DND-41 (cell line): ENCODE measurements around the gene CYSRT1.

ENCODE experiments used
- EZH2 ChIP-seq: IDR thresholded peaks from 3 replicates; pipeline ENCODE4 v1.6.1; 2012; ENCODE audit warnings: borderline replicate concordance, low read depth, mild to moderate bottlenecking, moderate library complexity, low read length, inconsistent platforms; ENCODE audit not compliant: severe bottlenecking
- TF ChIP-seq, protein P1 (sequence below): IDR thresholded peaks from 2 replicates; pipeline ENCODE4 v1.5.1; 2012; ENCODE audit warnings: borderline replicate concordance, low read length, moderate library complexity, mild to moderate bottlenecking; ENCODE audit not compliant: poor library complexity, severe bottlenecking; ENCODE audit errors: extremely low read depth

DNA sequence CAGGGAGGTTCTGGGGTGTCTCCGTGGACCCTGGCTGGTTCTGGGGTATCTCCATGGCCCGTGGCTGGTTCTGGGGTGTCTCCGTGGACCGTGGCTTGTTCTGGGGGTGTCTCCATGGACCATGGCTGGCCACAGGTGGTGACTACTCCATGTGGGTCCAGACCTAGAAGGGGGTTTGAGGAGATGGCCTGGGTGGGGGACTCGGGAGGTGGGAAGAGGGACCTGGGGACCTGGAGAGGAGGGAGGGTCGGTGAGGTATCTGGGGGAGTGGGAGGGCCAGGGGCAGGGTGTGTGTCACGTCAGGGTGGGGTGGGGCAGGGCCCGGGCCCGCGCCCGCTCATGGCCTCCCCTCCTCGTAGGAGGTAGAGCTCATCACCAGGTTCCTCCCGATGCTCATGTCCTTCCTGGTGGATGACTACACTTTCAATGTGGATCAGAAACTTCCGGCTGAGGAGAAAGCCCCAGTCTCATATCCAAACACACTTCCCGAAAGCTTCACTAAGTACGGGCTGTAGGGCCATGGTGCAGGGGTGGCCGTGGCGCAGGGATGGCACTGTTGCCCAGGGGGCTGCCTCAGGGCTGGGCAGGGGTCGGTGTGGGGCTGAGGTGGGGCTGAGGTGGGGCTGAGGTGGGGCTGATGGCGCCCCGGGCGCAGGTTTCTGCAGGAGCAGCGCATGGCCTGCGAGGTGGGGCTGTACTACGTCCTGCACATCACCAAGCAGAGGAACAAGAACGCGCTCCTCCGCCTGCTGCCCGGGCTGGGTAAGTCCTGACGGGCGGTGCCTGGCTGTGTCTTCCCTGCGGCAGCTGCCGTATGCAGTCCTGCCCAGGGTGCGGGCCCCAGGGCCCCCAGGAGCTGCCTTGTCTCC, 41.8 kb downstream of the CYSRT1 start:
- TF ChIP-seq, protein P1, sequence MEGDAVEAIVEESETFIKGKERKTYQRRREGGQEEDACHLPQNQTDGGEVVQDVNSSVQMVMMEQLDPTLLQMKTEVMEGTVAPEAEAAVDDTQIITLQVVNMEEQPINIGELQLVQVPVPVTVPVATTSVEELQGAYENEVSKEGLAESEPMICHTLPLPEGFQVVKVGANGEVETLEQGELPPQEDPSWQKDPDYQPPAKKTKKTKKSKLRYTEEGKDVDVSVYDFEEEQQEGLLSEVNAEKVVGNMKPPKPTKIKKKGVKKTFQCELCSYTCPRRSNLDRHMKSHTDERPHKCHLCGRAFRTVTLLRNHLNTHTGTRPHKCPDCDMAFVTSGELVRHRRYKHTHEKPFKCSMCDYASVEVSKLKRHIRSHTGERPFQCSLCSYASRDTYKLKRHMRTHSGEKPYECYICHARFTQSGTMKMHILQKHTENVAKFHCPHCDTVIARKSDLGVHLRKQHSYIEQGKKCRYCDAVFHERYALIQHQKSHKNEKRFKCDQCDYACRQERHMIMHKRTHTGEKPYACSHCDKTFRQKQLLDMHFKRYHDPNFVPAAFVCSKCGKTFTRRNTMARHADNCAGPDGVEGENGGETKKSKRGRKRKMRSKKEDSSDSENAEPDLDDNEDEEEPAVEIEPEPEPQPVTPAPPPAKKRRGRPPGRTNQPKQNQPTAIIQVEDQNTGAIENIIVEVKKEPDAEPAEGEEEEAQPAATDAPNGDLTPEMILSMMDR: no peak
- TF ChIP-seq EZH2: no peak
